ENCODE results near the gene ZNF485. TPM values are rescaled to one million over a fixed set of nuclear protein-coding genes. Genes with fewer than 3 reads are reported as not detected.

Gene ZNF485
- total RNA-seq, 4 donors from 2014 or later: 1.1 to 10.9 (median 5.0) TPM

DNA sequence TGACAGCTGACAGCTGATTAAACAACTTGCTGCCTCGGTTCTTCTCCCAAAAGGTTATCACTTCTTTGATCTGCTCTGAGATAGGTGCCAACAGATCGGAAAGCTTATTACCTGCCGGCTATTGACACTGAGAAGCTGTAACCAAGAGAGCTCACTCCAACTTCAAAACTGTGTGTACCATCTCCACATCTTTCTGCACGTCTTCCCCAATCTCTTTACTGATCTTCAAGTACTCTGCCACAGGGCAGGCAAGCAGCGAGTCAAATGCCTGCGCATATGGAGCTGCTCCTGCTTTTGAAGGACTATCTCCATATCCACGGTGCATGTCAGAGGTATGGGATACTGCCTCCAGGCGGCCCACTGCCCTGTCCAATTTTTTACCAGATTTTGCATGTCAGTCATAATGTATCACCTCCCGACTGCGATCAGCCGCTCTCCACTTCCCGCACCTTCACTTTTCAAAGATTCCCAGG lies 352 bp upstream of the ZNF485 start:
- Histone ChIP-seq H3K9me3 (peaks cover 0 to 8% (median 0%) of the 10 kb centered on the region in 3 donors), H3K4me1 (peaks cover 0 to 13% (median 5%) of the 10 kb centered on the region in 3 donors), H3K36me3 (peaks cover 0 to 24% (median 0%) of the 10 kb centered on the region in 3 donors), H3K27me3 (no peaks in the 10 kb centered on the region), H3K4me3 (peak overlapping the region; percentile 83 to 95 (median 89)), H3K27ac (peak overlapping the region in 3 of 4 donors; percentile 63 to 76 (median 74))
- no peak for TF ChIP-seq POLR2A (IDR thresholded peaks at IDR 0.05)
- TF ChIP-seq, protein P1, sequence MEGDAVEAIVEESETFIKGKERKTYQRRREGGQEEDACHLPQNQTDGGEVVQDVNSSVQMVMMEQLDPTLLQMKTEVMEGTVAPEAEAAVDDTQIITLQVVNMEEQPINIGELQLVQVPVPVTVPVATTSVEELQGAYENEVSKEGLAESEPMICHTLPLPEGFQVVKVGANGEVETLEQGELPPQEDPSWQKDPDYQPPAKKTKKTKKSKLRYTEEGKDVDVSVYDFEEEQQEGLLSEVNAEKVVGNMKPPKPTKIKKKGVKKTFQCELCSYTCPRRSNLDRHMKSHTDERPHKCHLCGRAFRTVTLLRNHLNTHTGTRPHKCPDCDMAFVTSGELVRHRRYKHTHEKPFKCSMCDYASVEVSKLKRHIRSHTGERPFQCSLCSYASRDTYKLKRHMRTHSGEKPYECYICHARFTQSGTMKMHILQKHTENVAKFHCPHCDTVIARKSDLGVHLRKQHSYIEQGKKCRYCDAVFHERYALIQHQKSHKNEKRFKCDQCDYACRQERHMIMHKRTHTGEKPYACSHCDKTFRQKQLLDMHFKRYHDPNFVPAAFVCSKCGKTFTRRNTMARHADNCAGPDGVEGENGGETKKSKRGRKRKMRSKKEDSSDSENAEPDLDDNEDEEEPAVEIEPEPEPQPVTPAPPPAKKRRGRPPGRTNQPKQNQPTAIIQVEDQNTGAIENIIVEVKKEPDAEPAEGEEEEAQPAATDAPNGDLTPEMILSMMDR (IDR thresholded peaks at IDR 0.05): no peak
- 58 to 59% methylated on average over 8 to 12 of the region's 12 CpGs for WGBS, 2 donors
- intact Hi-C loops (cut with DNase I): no loop called here
- DNase-seq: no peak

DNA sequence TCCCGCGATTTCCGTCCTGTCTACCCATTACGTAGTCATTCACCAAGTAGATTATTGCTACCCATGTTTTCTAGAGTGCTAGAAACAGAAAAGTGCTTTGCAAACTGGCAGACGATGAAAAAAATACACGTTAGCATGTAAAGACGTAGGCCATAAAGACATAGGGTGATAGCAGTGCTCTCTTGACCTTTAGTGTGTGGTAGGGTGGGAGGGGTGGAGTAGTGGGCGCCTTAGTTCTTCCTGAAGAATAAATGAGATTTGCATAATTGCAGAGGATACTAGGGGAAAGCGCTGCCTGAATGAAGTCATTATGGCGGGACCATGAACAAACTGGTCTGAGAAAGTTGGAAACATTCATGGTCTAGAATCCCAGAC lies 948 bp downstream of the ZNF485 start:
- intact Hi-C loops (cut with DNase I): no loop called here
- H3K9me3 ChIP-seq: no peaks in the 10 kb centered on the region
- no peak for DNase-seq
- H3K27me3 ChIP-seq: no peaks in the 10 kb centered on the region
- WGBS, 2 donors: 68 to 72% methylated on average over 10 of the region's 10 CpGs
- peak overlapping the region; percentile 83 to 95 (median 89) for H3K4me3 ChIP-seq
- no peak overlapping the region for H3K27ac ChIP-seq
- peaks cover 0 to 37% (median 0%) of the 10 kb centered on the region in 3 donors for H3K36me3 ChIP-seq
- peaks cover 0 to 13% (median 5%) of the 10 kb centered on the region in 3 donors for H3K4me1 ChIP-seq
- TF ChIP-seq POLR2A (IDR thresholded peaks at IDR 0.05): no peak
- TF ChIP-seq, protein P1 (IDR thresholded peaks at IDR 0.05): no peak

DNA sequence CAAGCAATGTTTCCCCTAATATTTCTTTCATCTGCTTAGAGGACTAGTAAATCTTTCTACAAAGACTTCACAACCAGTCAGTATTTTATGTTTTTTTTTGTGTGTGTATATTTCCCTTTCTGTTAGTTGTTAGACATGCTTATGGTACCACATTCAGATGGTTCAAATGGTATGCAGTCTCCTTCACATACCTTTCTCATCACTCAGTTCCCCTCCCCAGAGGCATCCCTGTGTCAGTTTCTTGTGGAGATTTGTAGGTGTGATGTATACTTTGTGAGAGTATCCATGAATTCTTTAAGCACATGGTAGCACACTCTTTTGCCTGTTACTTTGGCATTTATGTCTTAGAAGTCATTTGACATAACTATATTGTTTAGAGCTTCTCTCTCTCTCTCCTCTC lies 4.4 kb downstream of the ZNF485 start:
- Histone ChIP-seq H3K9me3 (peaks cover 0 to 20% (median 5%) of the 10 kb centered on the region in 3 donors), H3K27me3 (no peaks in the 10 kb centered on the region), H3K27ac (no peak overlapping the region), H3K4me3 (no peak overlapping the region), H3K4me1 (peaks cover 0 to 13% (median 5%) of the 10 kb centered on the region in 3 donors), H3K36me3 (peaks cover 3 to 67% (median 4%) of the 10 kb centered on the region in 3 donors)
- DNase-seq: no peak
- intact Hi-C loops (cut with DNase I): no loop called here
- TF ChIP-seq POLR2A (IDR thresholded peaks at IDR 0.05): no peak
- TF ChIP-seq, protein P1 (IDR thresholded peaks at IDR 0.05): no peak

DNA sequence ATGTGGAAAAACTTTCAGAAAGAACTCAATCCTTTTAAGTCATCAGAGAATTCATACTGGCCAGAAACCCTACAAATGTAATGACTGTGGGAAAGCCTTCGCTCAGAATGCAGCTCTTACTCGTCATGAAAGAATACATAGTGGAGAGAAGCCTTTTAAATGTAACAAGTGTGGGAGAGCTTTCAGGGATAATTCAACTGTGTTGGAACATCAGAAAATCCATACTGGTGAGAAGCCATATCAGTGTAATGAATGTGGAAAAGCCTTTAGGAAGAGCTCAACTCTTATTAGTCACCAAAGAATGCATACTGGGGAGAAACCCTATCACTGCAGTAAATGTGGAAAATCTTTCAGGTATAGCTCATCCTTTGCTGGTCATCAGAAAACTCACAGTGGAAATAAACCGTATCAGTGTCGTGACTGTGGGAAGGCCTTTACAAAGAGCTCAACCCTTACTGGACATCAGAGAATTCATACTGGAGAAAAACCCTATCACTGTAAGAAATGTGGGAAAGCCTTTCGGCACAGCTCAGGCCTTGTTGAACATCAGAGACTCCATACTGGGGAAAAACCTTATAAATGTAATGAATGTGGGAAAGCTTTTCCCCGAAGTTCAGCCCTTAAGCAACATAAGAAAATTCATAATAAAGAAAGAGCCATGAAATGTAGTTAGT lies 10.6 kb downstream of the ZNF485 start:
- Histone ChIP-seq H3K9me3 (peaks cover 0 to 54% (median 27%) of the 10 kb centered on the region in 3 donors), H3K4me1 (peaks cover 0 to 10% (median 0%) of the 10 kb centered on the region in 3 donors), H3K36me3 (peaks cover 4 to 48% (median 13%) of the 10 kb centered on the region in 3 donors), H3K27ac (no peak overlapping the region), H3K4me3 (no peak overlapping the region), H3K27me3 (no peaks in the 10 kb centered on the region)
- TF ChIP-seq POLR2A (IDR thresholded peaks at IDR 0.05): no peak
- TF ChIP-seq, protein P1 (IDR thresholded peaks at IDR 0.05): no peak
- intact Hi-C loops (cut with DNase I): no loop called here
- WGBS, 2 donors: 79 to 89% methylated on average over 6 of the region's 6 CpGs
- no peak for DNase-seq

DNA sequence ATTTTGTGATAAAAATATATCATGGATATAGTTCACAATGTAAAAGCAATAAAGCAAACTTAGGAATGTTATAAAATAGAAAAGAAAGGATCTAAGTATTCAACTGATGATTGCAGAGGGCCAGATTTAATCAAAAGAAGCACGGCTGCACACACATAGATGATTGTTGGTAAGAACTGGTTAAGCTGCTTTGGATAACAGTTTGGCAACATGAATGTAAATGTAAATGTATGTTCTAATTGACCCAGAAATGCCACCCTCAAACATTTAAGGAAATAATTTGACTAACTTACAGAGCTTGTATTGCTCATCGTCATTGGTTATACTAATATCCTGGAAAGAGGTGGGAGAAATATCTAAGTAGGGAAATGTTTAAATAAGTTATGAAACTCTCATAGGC lies 13.1 kb downstream of the ZNF485 start:
- intact Hi-C loops (cut with DNase I): no loop called here
- DNase-seq: no peak
- 40 to 59% methylated on average over 2 of the region's 2 CpGs for WGBS, 2 donors
- H3K4me3 ChIP-seq: no peak overlapping the region
- H3K9me3 ChIP-seq: peaks cover 0 to 45% (median 27%) of the 10 kb centered on the region in 3 donors
- TF ChIP-seq, protein P1 (IDR thresholded peaks at IDR 0.05): no peak
- TF ChIP-seq POLR2A (IDR thresholded peaks at IDR 0.05): no peak
- peaks cover 4 to 28% (median 13%) of the 10 kb centered on the region in 3 donors for H3K36me3 ChIP-seq
- H3K27me3 ChIP-seq: no peaks in the 10 kb centered on the region
- H3K27ac ChIP-seq: no peak overlapping the region
- peaks cover 0 to 15% (median 0%) of the 10 kb centered on the region in 3 donors for H3K4me1 ChIP-seq

All from esophagus squamous epithelium (tissue), 5 donors.